Aorta (tissue), 5 donors: ENCODE measurements around the gene RIOK3. TPM values are rescaled to one million over a fixed set of nuclear protein-coding genes. Genes with fewer than 3 reads are reported as not detected.

ENCODE experiments used
- ATAC-seq: fragments of 200-7000 bp; cut with Tn5 transposase; one replicate; pipeline ENCODE4 v1.9.1; 2022; ENCODE audit warnings: moderate library complexity; ENCODE audit not compliant: low FRiP score
- DNase-seq, 2 donors: peaks; one replicate each; pipeline ENCODE4 v3.0.0-alpha.2; 2020
- H3K27ac ChIP-seq, 2 donors: one replicate each; pipeline ENCODE4 v1.5.1; 2013; ENCODE audit warnings: low read length in 2 of 2, mild to moderate bottlenecking in 2 of 2, moderate library complexity in 2 of 2, control low read depth in 1 of 2, inconsistent platforms in 1 of 2, low read depth in 1 of 2
- H3K27me3 ChIP-seq, 2 donors: one replicate each; pipeline ENCODE4 v1.6.1; 2013; ENCODE audit warnings: control low read depth in 1 of 2, low read length in 1 of 2, mild to moderate bottlenecking in 1 of 2, moderate library complexity in 1 of 2; ENCODE audit not compliant: insufficient read depth in 2 of 2, control insufficient read depth in 1 of 2
- H3K36me3 ChIP-seq, 2 donors: one replicate each; pipeline ENCODE4 v1.6.1; 2013; ENCODE audit warnings: control low read depth in 1 of 2, low read length in 1 of 2, mild to moderate bottlenecking in 1 of 2; ENCODE audit not compliant: insufficient read depth in 2 of 2, control insufficient read depth in 1 of 2
- H3K4me1 ChIP-seq, 2 donors: one replicate each; pipeline ENCODE4 v1.6.1; 2013; ENCODE audit warnings: low read length in 2 of 2, control low read depth in 1 of 2, mild to moderate bottlenecking in 1 of 2, moderate library complexity in 1 of 2; ENCODE audit not compliant: insufficient read depth in 2 of 2, control insufficient read depth in 1 of 2
- H3K4me3 ChIP-seq, 2 donors: one replicate each; pipeline ENCODE4 v1.5.1; 2013; ENCODE audit warnings: low read length in 2 of 2, control low read depth in 1 of 2, mild to moderate bottlenecking in 1 of 2
- H3K9me3 ChIP-seq: one replicate; pipeline ENCODE4 v1.6.1; 2013; ENCODE audit warnings: mild to moderate bottlenecking, low read length; ENCODE audit not compliant: control insufficient read depth
- WGBS, 2 donors: extraction: QIAGEN DNeasy Blood & Tissue Kit; methylation state at CpG; one replicate each; pipeline ENCODE4 v1.1.7; 2013; 5-methylcytosine and 5-hydroxymethylcytosine counted together
- intact Hi-C, 2 donors: fragments of 100-400 bp; cut with DNase I; formaldehyde crosslinking; loops; one replicate each; pipeline versions ENCODE4 v1.14.2 to v1.15.0; 2022
- polyA plus RNA-seq, 2 donors: library from polyadenylated mRNA; stranded (reverse); fragments of 200-250 nt; gene quantifications; one replicate each; pipeline ENCODE4 v1.2.3, GENCODE V29; 2013
- total RNA-seq, 2 donors: library from RNA; stranded (reverse); fragmentation: NEBNext Ultra II Directional; extraction: Animal tissue kit (Norgen Biotek cat#: 25700); gene quantifications; one replicate each; pipeline ENCODE4 v1.2.1, GENCODE V29; 2021
- donor health status: healthy with polysubstance abuse.
- donor health status: Bipolar disorder and iron deficiency.
- donor health status: DM: no; HTN: no; CAD: no.
- donor health status: DM: no; HTN: no; CAD: no.
- donor health status: DM: yes; HTN: yes; CAD: no.

The RIOK3 gene
- total and polyA plus RNA-seq, 4 donors = 43.0 to 66.5 (median 59.4) TPM

- Histone ChIP-seq H3K27ac (no peak overlapping the region), H3K4me3 (no peak overlapping the region), H3K27me3 (no peaks in the 10 kb centered on the region), H3K36me3 (peaks cover 16% of the 10 kb centered on the region in 2 donors), H3K4me1 (no peaks in the 10 kb centered on the region), H3K9me3 (no peaks in the 10 kb centered on the region)
- intact Hi-C loops = loop anchor here in 1 of 2 donors (10.0 kb wide), 1 partner anchor 291 kb away; no protein-coding TSS in a partner anchor
- WGBS, 2 donors = 63 to 70% methylated on average over 12 of the region's 12 CpGs
- DNase-seq (peak in 1 of 2 donors; percentile 9), ATAC-seq (no peak)
Observed at GRCh38 chr18:23523429-23524212, 70.5 kb downstream of the RIOK3 start.

- DNase-seq (peak in 1 of 2 donors; percentile 59), ATAC-seq (no peak)
- Histone ChIP-seq H3K27me3 (no peaks in the 10 kb centered on the region), H3K27ac (no peak overlapping the region), H3K9me3 (no peaks in the 10 kb centered on the region), H3K4me3 (no peak overlapping the region), H3K36me3 (peaks cover 15 to 19% of the 10 kb centered on the region in 2 donors), H3K4me1 (no peaks in the 10 kb centered on the region)
- intact Hi-C loops = loop anchor here in 1 of 2 donors (10.0 kb wide), 1 partner anchor 291 kb away; no protein-coding TSS in a partner anchor
- WGBS, 2 donors = 90% methylated on average over 14 of the region's 14 CpGs
Observed at GRCh38 chr18:23524213-23524707, 71.2 kb downstream of the RIOK3 start.

- Histone ChIP-seq H3K9me3 (no peaks in the 10 kb centered on the region), H3K4me1 (no peaks in the 10 kb centered on the region), H3K4me3 (no peak overlapping the region), H3K36me3 (peaks cover 18 to 26% of the 10 kb centered on the region in 2 donors), H3K27me3 (no peaks in the 10 kb centered on the region), H3K27ac (no peak overlapping the region)
- intact Hi-C loops = loop anchor here in 1 of 2 donors (10.0 kb wide), 1 partner anchor 288 kb away; no protein-coding TSS in a partner anchor
- DNase-seq = peak in 1 of 2 donors; percentile 41
- 92 to 95% methylated on average over 5 of the region's 5 CpGs for WGBS, 2 donors
- ATAC-seq = no peak
Observed at GRCh38 chr18:23526501-23527063, 73.5 kb downstream of the RIOK3 start.

GRCh38 chr18:23528580-23529472 lies 75.7 kb downstream of the RIOK3 start:
- no peaks in the 10 kb centered on the region for H3K27me3 ChIP-seq
- H3K27ac ChIP-seq = no peak overlapping the region
- no peaks in the 10 kb centered on the region for H3K9me3 ChIP-seq
- WGBS, 2 donors = 87 to 89% methylated on average over 20 of the region's 20 CpGs
- H3K4me1 ChIP-seq = no peaks in the 10 kb centered on the region
- peaks cover 21 to 26% of the 10 kb centered on the region in 2 donors for H3K36me3 ChIP-seq
- ATAC-seq (peak; percentile 77), DNase-seq (peak; percentile 68 to 76)
- intact Hi-C loops = loop anchor here in 1 of 2 donors (10.0 kb wide), 1 partner anchor 286 kb away; no protein-coding TSS in a partner anchor
- H3K4me3 ChIP-seq = no peak overlapping the region

- no peak for DNase-seq
- ATAC-seq = no peak
- Histone ChIP-seq H3K4me3 (no peak overlapping the region), H3K27ac (no peak overlapping the region), H3K36me3 (peaks cover 21 to 30% of the 10 kb centered on the region in 2 donors), H3K4me1 (no peaks in the 10 kb centered on the region), H3K9me3 (no peaks in the 10 kb centered on the region), H3K27me3 (no peaks in the 10 kb centered on the region)
- WGBS, 2 donors = 85 to 91% methylated on average over 3 of the region's 3 CpGs
- intact Hi-C loops = loop anchor here in 1 of 2 donors (10.0 kb wide), 1 partner anchor 285 kb away; no protein-coding TSS in a partner anchor
Observed at GRCh38 chr18:23529604-23530003, 76.5 kb downstream of the RIOK3 start.

- H3K4me1 ChIP-seq = no peaks in the 10 kb centered on the region
- no peaks in the 10 kb centered on the region for H3K27me3 ChIP-seq
- H3K27ac ChIP-seq = no peak overlapping the region
- DNase-seq (peak in 1 of 2 donors; percentile 27), ATAC-seq (no peak)
- no peak overlapping the region for H3K4me3 ChIP-seq
- H3K9me3 ChIP-seq = no peaks in the 10 kb centered on the region
- H3K36me3 ChIP-seq = peaks cover 22 to 30% of the 10 kb centered on the region in 2 donors
- 85 to 86% methylated on average over 7 of the region's 7 CpGs for WGBS, 2 donors
- intact Hi-C loops = no loop called here
Observed at GRCh38 chr18:23530195-23530594, 77.1 kb downstream of the RIOK3 start.

GRCh38 chr18:23531912-23532311 lies 78.8 kb downstream of the RIOK3 start:
- Histone ChIP-seq H3K4me3 (no peak overlapping the region), H3K36me3 (peaks cover 21 to 22% of the 10 kb centered on the region in 2 donors), H3K27ac (no peak overlapping the region), H3K9me3 (no peaks in the 10 kb centered on the region), H3K27me3 (no peaks in the 10 kb centered on the region), H3K4me1 (no peaks in the 10 kb centered on the region)
- ATAC-seq = no peak
- 81 to 87% methylated on average over 13 of the region's 13 CpGs for WGBS, 2 donors
- intact Hi-C loops = no loop called here
- DNase-seq = peak in 1 of 2 donors; percentile 25
